GM19397 (cell line): ENCODE results near the gene PRODH2.
"Not testable (repeated sequence)": the region's sequence is repeated elsewhere in the genome, so short reads cannot be mapped to it uniquely, and the experiment has no call there.

Experiments
- ATAC-seq: cut with Tn5 transposase; IDR thresholded peaks from one replicate; pipeline ENCODE4 v1.9.1; 2021; ENCODE audit warnings: mild to moderate bottlenecking, moderate library complexity; ENCODE audit not compliant: unreplicated experiment

PRODH2 gene

GRCh38 chr19:35843676-35844481 is 31.2 kb upstream of the PRODH2 start:
- ATAC-seq = no peak

DNA sequence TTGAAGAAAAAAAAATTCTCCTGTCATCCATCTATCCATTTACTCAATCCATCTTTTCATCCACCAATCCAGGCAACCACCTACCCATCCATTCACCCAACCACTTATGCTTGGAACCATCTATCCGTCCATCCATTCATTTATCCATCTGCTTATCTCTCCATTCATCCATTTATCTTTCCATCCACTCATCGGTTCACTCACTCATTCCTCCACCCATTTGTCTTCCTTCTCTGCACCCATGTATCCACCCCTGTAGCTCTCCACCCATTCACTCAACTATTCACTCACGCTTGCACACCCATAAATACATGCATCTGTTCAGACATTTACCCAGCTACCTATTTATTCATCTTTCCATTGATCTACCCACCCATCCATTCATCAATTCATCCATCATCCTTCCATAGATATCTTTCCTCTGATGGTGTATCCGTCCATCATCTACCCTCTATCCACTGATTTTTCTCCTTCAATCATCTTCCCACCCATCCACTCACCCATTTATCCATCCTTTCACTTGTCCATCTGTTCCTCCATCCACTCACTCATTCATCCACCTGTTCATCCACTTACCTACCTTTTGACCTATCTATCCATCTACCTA is 30.1 kb upstream of the PRODH2 start:
- ATAC-seq = no peak

GRCh38 chr19:35841961-35842595 is 29.4 kb upstream of the PRODH2 start:
- ATAC-seq = no peak

DNA sequence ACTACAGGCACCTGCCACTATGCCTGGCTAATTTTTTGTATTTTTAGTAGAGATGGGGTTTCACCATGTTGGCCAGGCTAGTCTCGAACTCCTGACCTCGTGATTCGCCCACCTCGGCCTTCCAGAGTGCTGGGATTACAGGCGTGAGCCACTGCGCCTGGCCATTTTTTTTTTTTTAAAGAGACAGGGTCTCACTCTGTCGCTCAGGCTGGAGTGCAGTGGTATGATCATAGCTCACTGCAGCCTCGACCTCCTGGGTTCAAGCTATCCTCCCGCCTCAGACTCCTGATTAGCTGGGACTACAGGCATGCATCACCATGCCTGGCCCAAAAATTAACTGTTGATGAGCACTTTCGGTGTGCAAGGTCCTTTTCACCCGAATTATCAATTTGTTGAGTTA is 23.5 kb upstream of the PRODH2 start:
- ATAC-seq = not testable (repeated sequence)

- no peak for ATAC-seq
These were observed 21.3 kb upstream of the PRODH2 start for GRCh38 chr19:35833972-35834371.

- no peak for ATAC-seq
These were observed 19.4 kb upstream of the PRODH2 start for GRCh38 chr19:35832054-35832453.

DNA sequence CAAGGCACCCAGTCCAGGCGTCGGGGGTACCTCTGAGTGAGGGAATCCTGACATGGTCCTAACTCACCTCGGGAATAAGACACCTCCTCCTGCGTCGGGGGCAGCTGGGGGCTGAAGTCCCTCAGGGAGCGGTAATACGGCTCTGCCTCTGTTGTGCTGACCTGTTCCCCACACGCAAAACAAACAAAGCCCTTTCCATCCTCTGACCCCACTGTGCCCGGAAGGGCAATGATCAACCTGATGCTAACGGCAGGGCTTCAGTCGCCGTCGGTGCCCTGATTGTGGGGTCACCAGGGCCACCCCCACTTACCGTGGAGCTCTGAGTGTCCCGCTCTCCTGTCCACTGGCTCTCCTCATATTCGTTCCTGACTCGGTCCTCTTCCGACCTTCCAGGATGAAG is 18.3 kb upstream of the PRODH2 start:
- no peak for ATAC-seq

DNA sequence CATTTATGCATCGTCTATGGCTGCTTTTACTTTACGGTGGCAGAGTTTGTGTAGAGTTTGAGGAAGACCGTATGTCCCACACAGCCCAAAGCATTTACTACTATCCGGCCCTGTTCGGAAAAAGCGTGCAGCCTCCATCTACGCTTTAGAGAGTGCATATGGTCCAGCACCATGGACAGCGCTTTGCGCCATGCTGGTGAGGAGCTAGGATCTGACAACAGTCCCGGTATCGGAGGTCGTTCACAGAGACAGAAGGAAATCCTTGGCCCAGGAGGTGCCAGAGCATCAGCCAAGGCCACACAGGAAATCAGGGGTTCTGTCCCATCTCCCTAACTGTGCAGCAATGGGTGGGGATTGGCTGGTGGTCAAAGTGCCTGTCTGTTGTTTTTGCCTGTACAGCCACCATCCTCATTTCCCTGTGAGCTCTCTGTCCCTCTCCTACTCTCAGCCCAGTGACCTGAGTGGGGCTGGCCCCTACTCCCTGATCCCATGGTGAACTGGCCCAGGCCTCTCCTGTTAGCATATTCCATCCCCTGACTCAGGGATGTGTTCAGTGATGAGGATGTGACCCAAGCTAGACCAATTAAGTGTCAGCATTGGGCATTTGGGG is 16.2 kb upstream of the PRODH2 start:
- ATAC-seq = no peak

- ATAC-seq = no peak
These were observed 11.5 kb upstream of the PRODH2 start for GRCh38 chr19:35824150-35824549.

DNA sequence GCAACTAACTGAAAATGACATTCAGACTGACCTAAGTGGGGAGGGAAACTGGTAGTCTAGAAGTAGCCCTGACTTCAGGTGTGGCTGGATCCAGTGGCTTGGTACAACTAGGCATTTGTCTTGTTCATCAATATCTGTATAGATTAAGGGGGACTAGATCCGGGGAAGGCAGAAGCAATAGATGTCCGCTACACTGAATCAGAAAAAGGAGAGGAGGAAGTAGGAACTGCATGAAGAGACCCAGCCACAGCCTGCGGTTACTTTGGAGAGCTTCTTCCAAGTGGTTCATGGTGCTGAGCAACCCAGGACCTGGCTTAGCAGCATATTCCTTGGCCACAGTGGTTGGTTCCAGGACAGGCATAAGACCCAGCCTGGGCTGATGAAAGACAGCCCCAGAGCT is 9.9 kb upstream of the PRODH2 start:
- ATAC-seq = no peak

DNA sequence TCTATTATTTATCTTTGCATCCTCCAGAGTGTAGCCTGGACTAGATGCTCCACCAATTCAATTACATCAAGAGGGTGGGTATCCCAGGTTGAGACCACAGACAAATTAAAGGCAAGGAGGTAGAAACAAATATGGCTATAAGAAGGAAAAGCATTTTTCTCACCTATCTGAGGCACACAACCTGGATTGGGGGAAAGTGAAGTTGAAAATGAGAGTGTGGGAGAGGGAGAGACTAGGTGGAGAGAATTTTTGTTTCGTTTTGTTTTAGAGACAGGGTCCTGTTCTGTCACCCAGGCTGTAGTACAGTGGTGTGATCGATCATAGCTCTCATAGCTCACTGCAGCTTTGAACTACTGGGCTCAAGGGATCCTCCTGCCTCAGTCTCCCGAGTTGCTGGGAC is 5.8 kb upstream of the PRODH2 start:
- no peak for ATAC-seq

DNA sequence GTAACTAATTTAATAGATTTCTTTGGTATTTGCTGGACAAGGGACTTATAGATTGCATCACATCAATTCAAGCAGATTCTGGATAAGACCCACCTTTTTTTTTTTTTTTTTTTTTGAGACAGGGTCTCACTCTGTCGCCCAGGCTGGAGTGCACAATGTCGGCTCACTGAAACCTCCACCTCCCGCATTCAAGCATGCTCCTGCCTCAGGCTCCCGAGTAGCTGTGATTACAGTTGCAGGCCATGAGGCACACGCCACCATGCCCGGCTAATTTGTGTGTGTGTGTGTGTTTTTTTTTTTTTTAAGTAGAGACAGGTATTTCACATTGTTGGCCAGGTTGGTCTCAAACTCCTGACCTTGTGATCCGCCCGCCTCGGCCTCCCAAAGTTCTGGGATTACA is 4.2 kb upstream of the PRODH2 start:
- no peak for ATAC-seq

DNA sequence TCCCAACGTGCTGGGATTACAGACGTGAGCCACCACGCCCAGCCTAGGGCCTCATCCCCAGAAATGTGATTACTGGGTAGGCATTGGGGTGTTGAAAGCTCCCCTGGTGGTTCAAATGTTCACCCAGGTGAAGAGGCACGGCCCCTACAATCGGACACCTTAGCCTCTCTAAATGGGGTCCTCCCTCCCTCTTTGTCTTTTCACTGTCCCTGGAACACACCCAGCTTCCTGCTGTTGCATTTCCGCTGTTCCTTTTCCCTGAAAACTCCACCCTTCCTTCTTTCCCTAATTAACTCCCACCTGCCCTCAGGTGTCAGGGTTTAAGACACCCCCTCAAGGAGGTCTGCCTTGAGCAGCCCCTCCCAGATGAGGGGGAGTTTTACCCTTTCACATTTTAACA is 3.6 kb upstream of the PRODH2 start:
- no peak for ATAC-seq

- ATAC-seq = no peak
These were observed 622 bp upstream of the PRODH2 start for GRCh38 chr19:35813043-35813890.

DNA sequence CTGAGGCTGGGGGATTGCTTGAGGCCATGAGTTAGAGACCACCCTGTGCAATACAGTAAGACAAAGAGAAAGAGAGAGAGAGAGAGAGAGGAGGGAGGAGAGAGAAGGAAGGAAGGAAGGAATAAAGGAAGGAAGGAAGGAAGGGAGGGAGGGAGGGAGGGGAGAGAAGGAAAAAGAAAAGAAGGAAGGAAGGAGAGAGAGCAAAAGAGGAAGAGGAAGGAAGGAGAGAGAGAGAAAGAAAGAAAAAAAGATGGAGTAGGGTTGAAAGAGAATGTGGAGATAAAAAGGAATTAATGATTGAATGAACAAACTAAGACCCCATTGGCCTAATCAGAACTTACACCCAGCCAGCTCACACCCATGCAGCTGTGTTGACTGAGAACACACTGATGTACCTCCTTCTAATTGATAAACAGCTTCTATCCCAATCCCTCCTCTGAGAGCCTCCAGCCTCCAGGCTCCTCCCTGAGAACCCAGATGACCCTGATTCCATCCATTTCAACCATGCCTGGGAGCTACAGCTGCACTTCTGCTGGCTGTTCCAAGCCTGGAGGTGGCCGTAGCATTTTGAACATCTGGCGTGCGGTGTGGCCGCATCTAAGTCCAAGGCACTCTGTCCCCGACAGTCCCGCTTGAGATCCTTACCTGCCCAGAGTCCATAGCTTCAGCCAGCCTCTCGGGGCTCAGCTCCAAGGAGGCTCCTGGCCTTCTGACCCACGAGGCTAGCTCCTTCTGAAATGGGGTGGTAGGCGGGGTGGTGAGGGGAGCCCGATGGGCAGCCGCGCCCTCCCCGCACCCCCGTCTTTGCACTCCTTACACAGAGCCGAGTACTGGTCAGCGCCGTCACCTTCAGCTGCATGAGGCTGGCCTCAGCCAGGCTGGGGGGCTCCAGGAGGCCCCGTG is 1.1 kb downstream of the PRODH2 start:
- ATAC-seq = no peak

DNA sequence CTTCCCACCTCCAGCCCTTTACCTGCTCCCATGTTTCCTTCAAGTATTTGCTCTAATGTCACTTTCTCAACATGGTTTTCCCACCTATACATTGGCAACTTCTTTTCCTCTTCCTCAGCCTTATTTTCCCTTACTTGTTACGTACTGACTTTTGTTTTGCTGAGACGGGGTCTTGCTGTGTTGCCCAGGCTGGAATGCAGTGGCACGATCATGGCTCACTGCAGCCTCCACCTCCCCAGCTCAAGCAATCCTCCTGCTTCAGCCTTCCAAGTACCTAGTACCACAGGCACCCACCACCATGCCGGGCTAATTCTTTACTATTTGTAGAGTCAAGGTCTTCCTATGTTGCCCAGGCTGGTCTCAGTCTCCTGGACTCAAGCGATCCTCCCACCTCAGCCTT is 5.0 kb downstream of the PRODH2 start:
- no peak for ATAC-seq

- no peak for ATAC-seq
These were observed 6.0 kb downstream of the PRODH2 start for GRCh38 chr19:35806597-35806996.

- no peak for ATAC-seq
These were observed 7.0 kb downstream of the PRODH2 start for GRCh38 chr19:35805526-35806102.

GRCh38 chr19:35801828-35802227 is 10.8 kb downstream of the PRODH2 start:
- ATAC-seq = no peak

DNA sequence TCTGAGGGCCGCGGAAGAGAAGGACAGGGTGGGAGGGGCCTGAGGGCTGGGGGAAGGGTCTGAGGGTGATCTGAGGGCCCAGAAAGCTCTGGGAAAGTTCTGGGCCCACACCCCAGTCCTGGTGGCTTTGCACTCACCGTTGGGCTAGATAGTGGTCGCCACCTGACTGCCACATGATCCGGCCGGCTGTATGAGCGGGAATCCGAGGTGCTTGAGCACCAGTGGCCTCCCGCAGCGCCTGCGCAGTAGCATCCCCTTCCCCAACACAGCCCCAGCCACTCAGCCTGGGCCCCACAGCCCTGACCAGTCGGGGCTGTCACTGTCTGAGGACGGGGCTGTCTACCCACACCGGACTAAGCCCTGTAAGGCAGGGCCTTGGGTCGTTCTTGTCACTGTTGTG is 15.0 kb downstream of the PRODH2 start:
- no peak for ATAC-seq
